GM18499 (cell line): ENCODE results near the gene DCUN1D3.

ENCODE experiments used
- ATAC-seq: cut with Tn5 transposase; IDR thresholded peaks from one replicate; pipeline ENCODE4 v1.9.1; 2021; ENCODE audit warnings: moderate number of reproducible peaks; ENCODE audit not compliant: insufficient read depth, unreplicated experiment

DCUN1D3 gene

GRCh38 chr16:20920799-20921198, 20.6 kb upstream of the DCUN1D3 start:
- ATAC-seq: no peak

- no peak for ATAC-seq
Observed at GRCh38 chr16:20920091-20920490, 19.9 kb upstream of the DCUN1D3 start.

DNA sequence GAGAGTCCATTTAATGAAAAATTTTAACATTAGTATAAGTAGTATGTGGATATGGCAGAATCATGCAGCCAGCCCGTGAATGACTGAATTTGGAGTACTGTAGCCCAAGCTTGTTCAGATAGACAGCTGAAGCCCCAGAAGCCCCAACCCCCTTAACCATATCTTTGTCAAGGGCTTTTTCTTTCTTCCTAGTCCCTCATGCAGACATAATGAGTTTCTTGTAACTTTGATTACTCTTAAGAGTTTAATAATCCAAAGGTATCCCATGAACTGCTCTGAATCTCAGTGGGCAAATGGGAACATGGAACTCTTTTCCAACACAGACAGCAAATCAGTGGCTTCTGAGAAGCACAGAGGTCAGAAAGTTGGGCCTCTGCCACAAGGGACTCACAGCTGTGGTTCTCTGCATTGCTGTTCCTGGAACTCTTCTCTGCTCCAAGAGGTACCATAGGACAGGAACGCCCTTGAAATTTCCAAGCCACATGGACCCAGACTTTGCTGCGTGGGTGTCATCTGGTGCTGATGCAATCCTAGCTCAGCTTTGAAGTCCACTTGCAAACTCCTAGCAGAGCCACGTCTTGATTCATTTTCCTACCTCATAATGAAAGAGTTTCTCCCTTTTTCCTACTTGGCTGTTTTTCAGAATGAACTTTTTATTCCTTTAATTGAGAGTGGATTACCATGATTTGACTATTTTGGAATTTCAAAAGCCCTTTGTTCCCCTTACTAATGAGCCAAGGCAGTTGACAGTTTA, 18.5 kb upstream of the DCUN1D3 start:
- no peak for ATAC-seq

- ATAC-seq: no peak
Observed at GRCh38 chr16:20916942-20917341, 16.8 kb upstream of the DCUN1D3 start.

GRCh38 chr16:20916289-20916688, 16.1 kb upstream of the DCUN1D3 start:
- no peak for ATAC-seq

- no peak for ATAC-seq
Observed at GRCh38 chr16:20911361-20911760, 11.2 kb upstream of the DCUN1D3 start.

DNA sequence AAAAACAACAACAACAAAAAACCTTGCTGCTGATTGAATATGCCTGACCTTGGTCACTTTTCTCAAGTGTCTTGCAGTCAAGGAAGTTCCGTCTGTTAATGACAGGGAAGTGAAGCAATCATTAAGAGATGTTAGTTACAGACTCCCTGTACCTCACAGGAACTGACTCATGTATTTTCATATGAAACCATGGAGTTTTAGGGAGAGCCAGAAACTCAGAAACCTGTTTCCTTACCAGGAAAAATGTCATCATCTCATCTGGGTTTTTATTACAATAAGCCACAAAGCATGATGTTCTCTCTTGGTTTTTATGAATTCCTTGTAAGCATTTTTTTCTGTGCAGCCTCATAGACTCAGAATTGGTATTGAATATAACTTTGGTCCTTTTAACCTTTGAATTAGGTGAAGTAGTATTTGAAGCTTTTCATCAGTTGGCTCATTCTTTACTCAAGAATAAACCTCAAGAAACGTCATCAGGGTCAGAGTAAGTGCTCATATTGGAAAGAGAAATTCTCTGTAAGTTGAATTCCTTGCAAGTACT, 10.7 kb upstream of the DCUN1D3 start:
- ATAC-seq: no peak

DNA sequence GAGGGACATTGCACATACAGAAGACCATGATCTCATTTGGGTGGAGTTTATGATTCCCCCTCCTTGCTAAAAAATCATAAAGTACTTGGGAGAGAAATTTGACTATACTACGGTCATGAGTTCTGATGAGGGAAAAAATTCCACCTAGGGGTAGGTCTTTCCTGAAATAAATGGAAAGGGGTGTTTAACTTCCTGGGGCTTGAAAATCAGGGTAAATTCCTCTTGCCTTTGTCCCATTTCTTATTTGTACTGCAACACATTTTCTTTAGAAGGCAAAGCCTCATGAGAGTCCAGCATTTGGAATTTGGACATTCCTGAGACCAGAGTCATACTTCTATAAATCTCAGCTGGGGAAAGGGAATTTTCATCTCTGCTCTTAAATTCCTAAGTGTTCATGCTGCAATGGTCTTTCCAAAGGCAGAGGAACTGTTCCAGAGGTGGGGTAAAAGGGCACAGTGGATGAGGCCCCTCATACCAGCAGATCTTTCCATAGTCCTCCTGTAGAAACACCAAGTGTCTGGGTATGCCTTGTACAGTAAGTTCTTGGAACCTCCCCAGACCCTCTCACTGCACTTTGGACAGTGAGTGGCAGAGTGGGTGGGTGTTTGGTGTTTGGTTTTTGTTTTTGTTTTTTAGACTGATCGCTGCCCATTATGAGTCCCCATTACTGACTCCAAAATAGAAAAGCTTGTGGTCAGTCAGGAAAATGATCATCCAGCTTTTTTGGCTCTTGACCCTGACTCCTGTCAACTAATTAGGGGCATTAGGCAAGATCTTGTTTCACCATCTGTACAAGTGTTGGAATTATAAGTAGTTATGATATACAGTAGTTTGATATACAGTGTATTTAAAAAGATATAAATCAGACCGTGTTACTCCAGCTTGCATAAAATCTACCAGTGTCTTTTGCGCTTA, 6.4 kb upstream of the DCUN1D3 start:
- no peak for ATAC-seq

DNA sequence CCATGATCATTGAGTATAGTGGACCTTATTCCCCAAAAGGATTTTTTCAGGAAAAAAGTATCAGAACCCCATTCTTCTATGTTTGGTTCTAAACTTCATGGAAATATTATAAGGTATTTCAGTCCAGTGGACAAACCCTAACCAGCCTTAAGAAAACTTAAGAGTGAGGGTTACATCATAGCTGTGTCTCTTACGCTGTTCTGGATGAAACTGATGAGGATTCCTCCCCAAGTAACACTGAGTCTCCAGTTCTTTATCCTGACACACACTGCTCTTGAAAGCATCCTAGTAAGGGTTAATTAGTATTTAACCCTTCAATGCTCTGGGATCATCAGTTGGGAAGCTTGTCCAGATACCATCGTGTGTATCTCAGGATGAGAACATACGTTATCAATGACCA, 5.4 kb upstream of the DCUN1D3 start:
- ATAC-seq: no peak

DNA sequence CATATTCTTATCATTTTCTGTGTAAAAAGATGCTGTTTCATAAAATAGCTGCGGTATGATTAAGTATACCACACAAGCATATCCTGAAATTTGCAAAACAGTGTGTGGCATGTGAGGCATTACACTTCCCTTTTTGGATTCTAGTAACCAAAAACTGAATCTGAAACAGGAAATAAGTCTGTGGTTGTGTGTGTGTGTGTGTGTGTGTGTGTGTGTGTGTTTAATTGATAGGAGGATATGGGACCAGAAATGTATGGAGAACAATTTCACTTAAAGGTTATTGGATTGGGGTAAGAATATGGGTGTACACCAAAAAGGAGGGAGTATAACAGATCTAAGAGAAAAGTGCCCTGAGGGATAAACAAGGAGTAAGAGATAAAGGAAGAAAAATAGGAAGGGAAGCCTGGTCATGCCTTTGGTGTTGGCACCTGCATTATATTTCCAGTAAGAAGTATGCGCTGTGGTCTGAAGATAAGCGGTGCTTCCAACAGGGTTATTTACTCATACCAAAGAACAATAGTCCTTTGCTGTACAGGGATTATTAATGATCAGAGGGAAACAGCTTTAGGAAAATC, 4.4 kb upstream of the DCUN1D3 start:
- no peak for ATAC-seq

- ATAC-seq: no peak
Observed at GRCh38 chr16:20903899-20904506, 3.8 kb upstream of the DCUN1D3 start.

DNA sequence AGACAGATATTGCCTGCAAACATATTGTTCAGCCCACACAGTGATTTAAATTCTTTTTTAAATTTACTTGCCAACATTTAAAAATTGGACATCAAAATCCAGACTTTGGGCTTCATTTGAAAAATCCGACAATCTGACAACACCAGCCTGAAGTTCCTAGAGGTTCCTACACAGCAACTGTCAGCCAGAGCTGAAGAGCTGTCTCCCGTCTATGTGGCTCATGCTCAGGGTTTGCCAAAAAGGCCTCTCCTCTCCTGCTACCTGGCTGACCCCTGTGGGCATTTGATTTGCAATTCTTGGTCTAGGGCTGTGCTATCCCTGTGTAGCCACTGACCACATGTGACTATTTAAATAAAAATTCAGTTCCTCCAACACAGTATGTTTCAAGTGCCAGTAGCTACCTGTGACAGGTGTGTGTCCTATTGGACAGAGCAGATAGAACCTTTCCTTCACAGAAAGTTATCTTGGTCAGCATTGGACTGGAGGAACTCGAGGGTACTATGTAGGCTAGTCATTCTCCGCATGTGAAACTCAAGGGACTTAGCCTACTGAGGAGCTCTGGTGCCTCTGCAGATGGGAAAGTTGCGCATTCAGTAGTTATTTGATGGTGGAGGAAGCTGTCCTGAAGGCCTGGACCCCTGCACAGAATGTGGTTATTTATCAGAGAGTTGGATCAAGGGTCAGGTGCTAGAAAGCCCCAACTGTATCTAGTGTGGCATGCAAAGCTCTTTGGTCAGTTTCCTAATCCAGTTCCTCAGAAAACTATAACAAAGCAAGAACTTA, 3.1 kb upstream of the DCUN1D3 start:
- ATAC-seq: no peak

DNA sequence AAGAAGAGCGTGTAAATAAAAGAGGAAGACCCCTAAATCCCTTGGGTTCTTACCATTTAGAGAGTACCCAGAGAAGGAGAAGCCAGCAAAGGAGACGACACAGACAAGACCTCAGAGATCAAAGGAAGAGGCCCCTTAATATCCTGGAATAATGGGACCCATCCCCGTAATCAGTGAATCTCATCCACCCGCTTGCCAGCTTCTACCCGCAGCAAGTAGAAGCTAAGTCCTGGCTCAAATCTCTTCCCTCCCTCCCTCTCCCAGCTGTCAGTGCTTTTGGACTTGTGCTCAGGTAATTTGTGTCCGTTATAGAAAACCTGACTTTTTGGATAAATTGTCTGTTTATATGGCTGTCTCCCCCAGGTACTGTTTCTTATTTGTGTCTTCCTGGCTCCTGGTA, 2.3 kb upstream of the DCUN1D3 start:
- ATAC-seq: no peak

- ATAC-seq: no peak
Observed at GRCh38 chr16:20901436-20902112, 1.4 kb upstream of the DCUN1D3 start.

DNA sequence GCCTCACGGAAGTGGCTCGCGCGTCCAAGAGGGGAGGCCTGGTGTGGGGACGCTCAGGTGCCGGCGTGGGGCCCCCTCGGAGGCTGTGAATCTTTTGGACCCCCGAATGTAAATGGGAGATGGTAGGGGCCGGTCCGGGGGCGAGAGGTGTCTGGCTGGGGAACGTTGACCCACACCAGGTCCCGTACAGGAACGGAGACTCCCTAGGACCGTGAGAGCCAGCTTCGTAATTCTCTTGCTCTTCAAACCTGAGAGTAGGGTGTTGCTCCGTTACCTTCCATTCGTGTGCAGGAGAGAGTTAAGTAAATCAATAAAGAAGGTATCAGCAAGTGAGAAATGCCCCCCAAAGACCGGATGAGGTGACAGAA, 894 bp upstream of the DCUN1D3 start:
- ATAC-seq: no peak

- no peak for ATAC-seq
Observed at GRCh38 chr16:20899477-20900298, 470 bp downstream of the DCUN1D3 start.

DNA sequence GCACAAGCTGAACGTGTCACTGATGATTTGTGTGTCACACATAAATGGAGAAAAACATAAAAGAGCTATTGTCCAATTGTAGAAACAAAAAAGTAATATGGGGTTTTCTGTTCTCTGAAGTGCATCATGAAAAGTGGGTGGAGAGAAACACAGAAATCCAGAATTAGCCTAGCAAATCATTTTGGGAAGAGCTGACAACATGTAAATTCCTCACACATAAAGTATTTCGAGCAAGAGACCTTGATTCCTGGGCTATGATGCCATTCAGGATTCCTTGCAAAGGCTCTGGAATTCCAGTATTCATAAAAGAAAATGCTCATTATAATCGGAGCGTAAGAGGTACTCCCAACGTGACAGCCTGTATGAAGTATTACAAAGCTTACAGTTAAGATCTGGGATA, 1.1 kb downstream of the DCUN1D3 start:
- no peak for ATAC-seq

DNA sequence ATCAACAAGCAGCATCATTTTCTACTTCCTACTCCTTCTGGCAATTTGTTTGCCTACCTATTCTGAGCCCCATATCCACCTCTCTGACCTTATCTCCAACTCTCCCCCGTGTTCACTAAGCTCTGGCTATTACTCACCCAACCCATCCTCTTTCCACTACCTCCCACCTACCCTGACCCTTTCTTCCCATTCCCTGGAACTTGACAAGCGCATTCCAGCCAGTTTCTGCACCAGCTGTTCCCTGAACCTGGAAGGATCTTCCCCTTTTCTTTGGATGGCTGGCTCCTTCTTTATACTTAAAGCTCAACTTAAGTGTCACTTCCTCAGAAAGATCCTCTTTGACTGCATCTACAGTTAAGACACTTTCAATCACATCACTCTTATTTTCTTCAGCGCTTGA, 2.2 kb downstream of the DCUN1D3 start:
- no peak for ATAC-seq
